Liver (tissue), 3 donors: ENCODE data around the gene TSPAN18.

Experiments used
- EGR1 ChIP-seq, 2 donors: IDR thresholded peaks; 2 replicates each; pipeline ENCODE4 v1.6.1; 2016 to 2018; ENCODE audit warnings: antibody characterized with exemption in 2 of 2, low read depth in 2 of 2
- GABPA ChIP-seq, 2 donors: IDR thresholded peaks in 1 of 2; conservative IDR thresholded peaks in 1 of 2; 2 replicates each; pipeline ENCODE4 v1.6.1; 2016; ENCODE audit warnings: antibody characterized with exemption in 2 of 2, mild to moderate bottlenecking in 1 of 2, moderate library complexity in 1 of 2
- HNF4G ChIP-seq: IDR thresholded peaks from 2 replicates; pipeline ENCODE4 v1.6.1; 2016; ENCODE audit warnings: antibody characterized with exemption
- RAD21 ChIP-seq, 2 donors: IDR thresholded peaks; 2 replicates each; pipeline ENCODE4 v1.6.1; 2016; ENCODE audit warnings: antibody characterized with exemption in 2 of 2, mild to moderate bottlenecking in 2 of 2
- SP1 ChIP-seq: IDR thresholded peaks from 2 replicates; pipeline ENCODE4 v1.6.1; 2018; ENCODE audit warnings: antibody characterized with exemption, mild to moderate bottlenecking
- TAF1 ChIP-seq: conservative IDR thresholded peaks from 2 replicates; pipeline ENCODE4 v1.6.1; 2016; ENCODE audit warnings: antibody characterized with exemption, mild to moderate bottlenecking
- TF ChIP-seq, protein P1 (sequence below): IDR thresholded peaks from 2 replicates; pipeline ENCODE4 v1.6.1; 2016; ENCODE audit warnings: antibody characterized with exemption
- TF ChIP-seq, protein P2 (sequence below): IDR thresholded peaks from 2 replicates; pipeline ENCODE4 v1.6.1; 2016; ENCODE audit warnings: antibody characterized with exemption
- TF ChIP-seq, protein P3 (sequence below): fragments of 150-350 bp; IDR thresholded peaks from 2 replicates; pipeline ENCODE4 v1.5.1; 2017; ENCODE audit warnings: improper control_type of control experiment, low read depth, low read length; ENCODE audit not compliant: missing input control
- TF ChIP-seq, protein P4 (sequence below): IDR thresholded peaks from 2 replicates; pipeline ENCODE4 v1.6.1; 2016; ENCODE audit warnings: antibody characterized with exemption, mild to moderate bottlenecking
- donor health status: healthy.
- donor health status: healthy.

DNA sequence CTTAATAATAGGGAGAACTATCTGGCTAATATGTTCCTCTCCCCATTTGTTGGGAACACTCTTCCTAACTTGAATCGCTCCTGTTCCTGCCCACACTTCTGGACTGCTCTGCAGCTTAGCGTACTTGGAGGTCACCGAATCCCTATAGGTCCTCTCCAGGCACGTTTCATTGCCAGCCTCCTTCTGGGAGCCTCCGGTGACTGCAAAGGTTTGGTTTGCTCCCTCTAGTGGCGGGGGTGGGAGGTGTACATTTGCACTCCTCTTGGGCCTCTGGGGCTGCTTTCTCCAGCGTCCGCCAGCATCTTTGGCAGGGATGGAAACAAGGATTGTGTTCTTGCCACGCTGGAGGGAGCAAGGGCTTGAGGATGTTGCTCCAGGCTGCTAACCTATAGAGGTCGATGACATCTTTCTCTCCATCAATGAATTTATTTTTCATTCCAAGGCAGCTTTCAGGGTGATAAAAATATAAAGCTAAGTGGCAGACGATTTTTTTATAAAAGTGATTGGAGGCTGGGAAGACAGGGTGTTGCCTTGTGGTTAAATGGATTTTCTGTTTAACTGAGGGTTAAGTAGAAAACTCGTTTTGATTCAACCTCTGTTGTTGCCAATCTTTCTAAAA lies 48.7 kb downstream of the TSPAN18 start:
- peak; percentile 75 to 85 for TF ChIP-seq RAD21 (IDR thresholded peaks at IDR 0.05)
- TF ChIP-seq, protein P1, sequence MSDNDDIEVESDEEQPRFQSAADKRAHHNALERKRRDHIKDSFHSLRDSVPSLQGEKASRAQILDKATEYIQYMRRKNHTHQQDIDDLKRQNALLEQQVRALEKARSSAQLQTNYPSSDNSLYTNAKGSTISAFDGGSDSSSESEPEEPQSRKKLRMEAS, result no peak
- TF ChIP-seq, protein P2, sequence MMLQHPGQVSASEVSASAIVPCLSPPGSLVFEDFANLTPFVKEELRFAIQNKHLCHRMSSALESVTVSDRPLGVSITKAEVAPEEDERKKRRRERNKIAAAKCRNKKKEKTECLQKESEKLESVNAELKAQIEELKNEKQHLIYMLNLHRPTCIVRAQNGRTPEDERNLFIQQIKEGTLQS, result no peak
- TF ChIP-seq, protein P3, sequence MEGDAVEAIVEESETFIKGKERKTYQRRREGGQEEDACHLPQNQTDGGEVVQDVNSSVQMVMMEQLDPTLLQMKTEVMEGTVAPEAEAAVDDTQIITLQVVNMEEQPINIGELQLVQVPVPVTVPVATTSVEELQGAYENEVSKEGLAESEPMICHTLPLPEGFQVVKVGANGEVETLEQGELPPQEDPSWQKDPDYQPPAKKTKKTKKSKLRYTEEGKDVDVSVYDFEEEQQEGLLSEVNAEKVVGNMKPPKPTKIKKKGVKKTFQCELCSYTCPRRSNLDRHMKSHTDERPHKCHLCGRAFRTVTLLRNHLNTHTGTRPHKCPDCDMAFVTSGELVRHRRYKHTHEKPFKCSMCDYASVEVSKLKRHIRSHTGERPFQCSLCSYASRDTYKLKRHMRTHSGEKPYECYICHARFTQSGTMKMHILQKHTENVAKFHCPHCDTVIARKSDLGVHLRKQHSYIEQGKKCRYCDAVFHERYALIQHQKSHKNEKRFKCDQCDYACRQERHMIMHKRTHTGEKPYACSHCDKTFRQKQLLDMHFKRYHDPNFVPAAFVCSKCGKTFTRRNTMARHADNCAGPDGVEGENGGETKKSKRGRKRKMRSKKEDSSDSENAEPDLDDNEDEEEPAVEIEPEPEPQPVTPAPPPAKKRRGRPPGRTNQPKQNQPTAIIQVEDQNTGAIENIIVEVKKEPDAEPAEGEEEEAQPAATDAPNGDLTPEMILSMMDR, result peak; percentile 72
- no peak for TF ChIP-seq TAF1
- TF ChIP-seq EGR1 (IDR thresholded peaks at IDR 0.05; ENCODE audit: low read depth in 2 of 2), result no peak
- TF ChIP-seq, protein P4, sequence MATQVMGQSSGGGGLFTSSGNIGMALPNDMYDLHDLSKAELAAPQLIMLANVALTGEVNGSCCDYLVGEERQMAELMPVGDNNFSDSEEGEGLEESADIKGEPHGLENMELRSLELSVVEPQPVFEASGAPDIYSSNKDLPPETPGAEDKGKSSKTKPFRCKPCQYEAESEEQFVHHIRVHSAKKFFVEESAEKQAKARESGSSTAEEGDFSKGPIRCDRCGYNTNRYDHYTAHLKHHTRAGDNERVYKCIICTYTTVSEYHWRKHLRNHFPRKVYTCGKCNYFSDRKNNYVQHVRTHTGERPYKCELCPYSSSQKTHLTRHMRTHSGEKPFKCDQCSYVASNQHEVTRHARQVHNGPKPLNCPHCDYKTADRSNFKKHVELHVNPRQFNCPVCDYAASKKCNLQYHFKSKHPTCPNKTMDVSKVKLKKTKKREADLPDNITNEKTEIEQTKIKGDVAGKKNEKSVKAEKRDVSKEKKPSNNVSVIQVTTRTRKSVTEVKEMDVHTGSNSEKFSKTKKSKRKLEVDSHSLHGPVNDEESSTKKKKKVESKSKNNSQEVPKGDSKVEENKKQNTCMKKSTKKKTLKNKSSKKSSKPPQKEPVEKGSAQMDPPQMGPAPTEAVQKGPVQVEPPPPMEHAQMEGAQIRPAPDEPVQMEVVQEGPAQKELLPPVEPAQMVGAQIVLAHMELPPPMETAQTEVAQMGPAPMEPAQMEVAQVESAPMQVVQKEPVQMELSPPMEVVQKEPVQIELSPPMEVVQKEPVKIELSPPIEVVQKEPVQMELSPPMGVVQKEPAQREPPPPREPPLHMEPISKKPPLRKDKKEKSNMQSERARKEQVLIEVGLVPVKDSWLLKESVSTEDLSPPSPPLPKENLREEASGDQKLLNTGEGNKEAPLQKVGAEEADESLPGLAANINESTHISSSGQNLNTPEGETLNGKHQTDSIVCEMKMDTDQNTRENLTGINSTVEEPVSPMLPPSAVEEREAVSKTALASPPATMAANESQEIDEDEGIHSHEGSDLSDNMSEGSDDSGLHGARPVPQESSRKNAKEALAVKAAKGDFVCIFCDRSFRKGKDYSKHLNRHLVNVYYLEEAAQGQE, result no peak
- TF ChIP-seq HNF4G, result no peak
- no peak for TF ChIP-seq GABPA (IDR thresholded peaks at IDR 0.05 in 1 of 2, conservative IDR thresholded peaks at IDR 0.05 in 1 of 2)
- no peak for TF ChIP-seq SP1
